Mucosa of rectum (tissue), 2 donors: ENCODE measurements around the gene CENPK.
"Not testable (repeated sequence)": the region's sequence is repeated elsewhere in the genome, so short reads cannot be mapped to it uniquely, and the experiment has no call there.

ENCODE experiments used
- H3K27ac ChIP-seq, 2 donors: one replicate each; pipeline ENCODE4 v1.7.0; 2013; ENCODE audit warnings: inconsistent platforms in 2 of 2, low read depth in 2 of 2, low read length in 2 of 2
- H3K27me3 ChIP-seq, 2 donors: one replicate each; pipeline ENCODE4 v1.7.0; 2013; ENCODE audit warnings: low read length in 2 of 2; ENCODE audit not compliant: control insufficient read depth in 2 of 2, insufficient read depth in 2 of 2
- H3K36me3 ChIP-seq, 2 donors: one replicate each; pipeline ENCODE4 v1.7.0; 2013; ENCODE audit warnings: low read length in 2 of 2; ENCODE audit not compliant: control insufficient read depth in 2 of 2, insufficient read depth in 2 of 2
- H3K4me1 ChIP-seq, 2 donors: one replicate each; pipeline ENCODE4 v1.7.0; 2013; ENCODE audit warnings: low read length in 2 of 2, mild to moderate bottlenecking in 1 of 2; ENCODE audit not compliant: control insufficient read depth in 2 of 2, insufficient read depth in 2 of 2
- H3K4me3 ChIP-seq, 2 donors: one replicate each; pipeline ENCODE4 v1.7.0; 2013; ENCODE audit warnings: low read length in 2 of 2
- H3K9ac ChIP-seq, 2 donors: one replicate each; pipeline ENCODE4 v1.7.0; 2013; ENCODE audit warnings: low read length in 2 of 2, low read depth in 1 of 2, mild to moderate bottlenecking in 1 of 2
- H3K9me3 ChIP-seq, 2 donors: one replicate each; pipeline ENCODE4 v1.7.0; 2013; ENCODE audit warnings: low read length in 2 of 2; ENCODE audit not compliant: control insufficient read depth in 2 of 2
- donor health status: healthy.
- donor health status: Normal muscosa, but diverticular disease.

Gene CENPK, protein sequence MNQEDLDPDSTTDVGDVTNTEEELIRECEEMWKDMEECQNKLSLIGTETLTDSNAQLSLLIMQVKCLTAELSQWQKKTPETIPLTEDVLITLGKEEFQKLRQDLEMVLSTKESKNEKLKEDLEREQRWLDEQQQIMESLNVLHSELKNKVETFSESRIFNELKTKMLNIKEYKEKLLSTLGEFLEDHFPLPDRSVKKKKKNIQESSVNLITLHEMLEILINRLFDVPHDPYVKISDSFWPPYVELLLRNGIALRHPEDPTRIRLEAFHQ

DNA sequence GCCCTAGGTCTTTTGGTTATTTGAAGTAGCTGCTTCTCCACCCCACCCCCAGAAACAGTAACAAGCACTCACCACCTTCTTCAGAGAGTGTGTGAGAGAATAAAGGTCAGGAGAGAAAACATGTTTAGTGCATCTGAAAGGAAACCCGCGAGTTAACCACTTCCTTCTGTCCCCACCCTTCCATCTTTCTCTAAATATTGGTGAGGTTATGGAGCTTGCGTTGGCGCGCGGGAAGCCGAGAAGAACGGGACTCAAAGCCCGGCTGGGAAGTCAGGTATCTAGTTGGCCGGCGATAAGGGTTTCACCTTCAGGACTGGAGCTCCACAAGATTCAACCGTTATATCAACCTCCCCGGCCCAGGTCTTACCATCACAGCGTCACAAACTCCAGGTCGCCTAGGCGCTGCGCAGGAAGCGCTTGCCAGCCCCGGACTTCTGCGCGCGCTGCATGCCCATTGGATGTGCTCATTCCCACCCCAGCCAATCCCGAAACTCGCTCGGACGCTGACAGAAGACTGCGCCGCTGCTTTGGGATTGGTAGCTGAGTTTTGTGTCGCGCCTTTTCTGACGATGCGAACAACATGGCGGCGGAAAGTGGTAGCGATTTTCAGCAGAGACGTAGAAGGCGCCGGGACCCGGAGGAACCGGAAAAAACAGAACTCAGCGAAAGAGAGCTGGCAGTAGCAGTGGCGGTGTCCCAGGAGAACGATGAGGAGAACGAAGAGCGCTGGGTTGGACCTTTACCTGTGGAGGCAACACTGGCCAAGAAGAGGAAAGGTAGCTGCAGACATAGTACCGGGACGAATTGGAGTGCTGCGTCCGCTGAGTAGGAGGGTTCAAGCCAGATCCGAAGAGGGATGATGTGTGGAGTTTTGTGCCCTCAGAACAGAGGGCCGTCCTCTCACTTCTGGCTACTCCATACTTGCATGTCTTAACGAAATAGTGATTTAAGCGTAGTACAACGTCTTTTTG lies at the start of gene CENPK, which contains the start of gene PPWD1:
TSS of gene CENPK (minus strand) at position 438 of the 971 bp plus-strand sequence. CDS start 8,261 bp downstream, outside the sequence.
TSS of gene PPWD1 (plus strand) at position 566 of the 971 bp plus-strand sequence. CDS start at position 581, 15 bp downstream.
- H3K27me3 ChIP-seq: no peaks in the 10 kb centered on the region
- peak within 1 kb of the TSS; percentile 88 to 99 for H3K4me3 ChIP-seq
- H3K27ac ChIP-seq: peak within 1 kb of the TSS; percentile 94 to 95
- H3K36me3 ChIP-seq: peaks cover 0 to 5% of the 10 kb centered on the region in 2 donors
- peaks cover 16 to 21% of the 10 kb centered on the region in 2 donors for H3K4me1 ChIP-seq
- H3K9ac ChIP-seq: peak within 1 kb of the TSS; percentile 73 to 96
- no peaks in the 10 kb centered on the region for H3K9me3 ChIP-seq

DNA sequence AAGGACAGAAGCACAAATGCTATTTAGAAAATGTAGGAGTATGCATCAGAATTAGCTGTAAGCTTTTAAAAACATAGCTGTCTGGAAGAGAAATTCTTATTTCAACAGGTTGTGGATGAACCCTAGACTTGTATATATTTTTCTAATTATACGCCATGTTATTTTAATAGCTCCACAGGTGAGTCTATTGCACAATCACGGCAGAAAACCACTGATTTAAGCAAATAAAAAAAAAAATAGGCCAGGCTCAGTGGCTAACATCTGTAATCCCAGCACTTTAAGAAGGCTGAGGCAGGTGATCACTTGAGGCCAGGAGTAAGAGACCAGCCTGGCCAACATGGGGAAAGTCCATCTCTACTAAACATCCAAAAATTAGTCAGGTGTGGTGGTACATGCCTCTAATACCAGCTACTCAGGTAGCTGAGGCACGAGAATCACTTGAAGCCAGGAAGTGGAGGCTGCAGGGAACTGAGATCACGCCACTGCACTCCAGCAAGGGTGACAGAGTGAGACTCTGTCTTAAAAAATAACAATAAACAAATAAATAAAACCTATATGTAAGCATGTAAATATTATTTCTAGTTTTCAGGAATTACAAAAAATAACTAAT lies 49.4 kb upstream of the CENPK start:
- Histone ChIP-seq H3K27ac (no peak overlapping the region), H3K4me1 (no peaks in the 10 kb centered on the region), H3K9ac (no peak overlapping the region), H3K27me3 (no peaks in the 10 kb centered on the region), H3K4me3 (no peak overlapping the region), H3K36me3 (peaks cover 48 to 59% of the 10 kb centered on the region in 2 donors), H3K9me3 (no peaks in the 10 kb centered on the region)

DNA sequence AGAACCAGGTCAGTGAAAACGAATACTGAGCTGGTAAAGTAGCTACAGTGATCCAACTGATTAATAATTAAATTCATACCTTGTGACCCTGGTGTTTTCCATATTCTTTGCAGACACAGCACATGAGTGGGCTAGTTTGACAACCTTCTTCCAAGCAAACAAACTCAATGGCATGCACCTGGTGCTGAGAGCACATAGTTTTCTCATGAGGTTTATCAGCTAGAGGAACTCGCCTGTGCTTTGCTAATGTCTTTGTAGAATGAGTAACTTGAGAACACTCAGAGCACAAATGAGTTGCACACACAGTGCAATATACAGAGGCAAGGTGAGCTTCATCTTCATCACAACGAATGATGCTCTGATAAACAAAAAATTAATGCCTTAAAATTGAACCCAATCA lies 48.6 kb upstream of the CENPK start:
- no peak overlapping the region for H3K4me3 ChIP-seq
- no peaks in the 10 kb centered on the region for H3K27me3 ChIP-seq
- no peaks in the 10 kb centered on the region for H3K9me3 ChIP-seq
- no peak overlapping the region for H3K9ac ChIP-seq
- H3K36me3 ChIP-seq: peaks cover 56 to 67% of the 10 kb centered on the region in 2 donors
- no peaks in the 10 kb centered on the region for H3K4me1 ChIP-seq
- no peak overlapping the region for H3K27ac ChIP-seq

DNA sequence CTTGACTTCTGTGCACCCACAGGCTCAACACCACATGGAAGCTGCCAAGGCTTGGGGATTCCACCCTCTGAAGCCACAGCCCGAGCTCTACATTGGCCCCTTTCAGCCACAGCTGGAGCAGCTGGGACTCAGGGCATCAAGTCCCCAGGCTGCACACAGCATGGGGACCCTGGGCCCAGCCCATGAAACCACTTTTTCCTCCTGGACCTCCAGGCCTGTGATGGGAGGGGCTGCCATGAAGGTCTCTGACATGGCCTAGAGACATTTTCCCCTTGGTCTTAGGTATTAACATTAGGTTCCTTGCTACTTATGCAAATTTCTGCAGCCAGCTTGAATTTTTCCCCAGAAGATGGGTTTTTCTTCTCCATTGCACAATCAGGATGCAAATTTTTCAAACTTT lies 38.8 kb upstream of the CENPK start:
- H3K36me3 ChIP-seq: peaks cover 56 to 58% of the 10 kb centered on the region in 2 donors

DNA sequence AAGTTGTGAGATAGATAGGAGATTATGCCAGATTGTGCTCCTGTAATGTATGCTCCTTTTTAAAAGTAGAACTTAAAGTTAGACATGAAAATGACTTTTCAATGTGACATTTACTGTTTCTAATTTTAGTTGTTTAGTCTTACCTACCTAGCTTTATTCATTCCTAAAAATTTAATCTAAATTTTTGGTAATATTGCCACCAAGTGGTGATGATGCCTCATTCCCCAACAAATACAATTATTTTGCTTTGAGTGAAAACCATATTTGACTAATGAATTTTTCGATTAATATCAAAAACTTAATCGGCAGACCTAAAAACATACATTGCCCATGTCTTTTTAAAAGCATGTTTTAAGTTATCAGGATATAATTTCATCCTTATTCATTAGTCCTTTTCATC lies 25.7 kb upstream of the CENPK start:
- Histone ChIP-seq H3K9ac (no peak overlapping the region), H3K4me3 (no peak overlapping the region), H3K27ac (no peak overlapping the region), H3K27me3 (no peaks in the 10 kb centered on the region), H3K4me1 (no peaks in the 10 kb centered on the region), H3K9me3 (no peaks in the 10 kb centered on the region), H3K36me3 (peaks cover 56 to 64% of the 10 kb centered on the region in 2 donors)

More for the DNA sequence above, 38.8 kb upstream of the CENPK start:
- not testable (repeated sequence) for H3K4me1 ChIP-seq, H3K9ac ChIP-seq, H3K4me3 ChIP-seq, H3K27ac ChIP-seq, H3K27me3 ChIP-seq, H3K9me3 ChIP-seq

DNA sequence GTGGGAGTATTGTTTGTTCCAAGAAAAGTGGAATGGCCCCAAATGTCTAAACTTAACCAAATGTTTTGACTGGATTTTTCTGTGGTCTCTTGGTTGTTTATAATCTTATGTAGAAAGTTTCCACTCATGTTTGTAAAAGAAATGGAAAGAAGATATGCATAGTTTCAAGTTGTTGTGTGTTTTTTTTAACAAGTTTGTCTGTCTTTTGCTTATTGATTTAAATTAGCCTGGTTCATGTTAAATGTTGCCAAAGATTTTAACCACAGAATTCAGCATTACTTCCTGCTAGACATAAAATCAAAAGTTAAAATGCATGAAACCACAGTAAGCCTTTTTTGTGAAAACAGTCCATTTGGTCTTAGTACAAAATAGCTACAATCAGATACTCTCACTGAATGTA lies 14.2 kb upstream of the CENPK start:
- Histone ChIP-seq H3K9me3 (no peaks in the 10 kb centered on the region), H3K9ac (no peak overlapping the region), H3K4me3 (no peak overlapping the region), H3K27me3 (no peaks in the 10 kb centered on the region), H3K4me1 (no peaks in the 10 kb centered on the region), H3K36me3 (peaks cover 20 to 46% of the 10 kb centered on the region in 2 donors), H3K27ac (no peak overlapping the region)

DNA sequence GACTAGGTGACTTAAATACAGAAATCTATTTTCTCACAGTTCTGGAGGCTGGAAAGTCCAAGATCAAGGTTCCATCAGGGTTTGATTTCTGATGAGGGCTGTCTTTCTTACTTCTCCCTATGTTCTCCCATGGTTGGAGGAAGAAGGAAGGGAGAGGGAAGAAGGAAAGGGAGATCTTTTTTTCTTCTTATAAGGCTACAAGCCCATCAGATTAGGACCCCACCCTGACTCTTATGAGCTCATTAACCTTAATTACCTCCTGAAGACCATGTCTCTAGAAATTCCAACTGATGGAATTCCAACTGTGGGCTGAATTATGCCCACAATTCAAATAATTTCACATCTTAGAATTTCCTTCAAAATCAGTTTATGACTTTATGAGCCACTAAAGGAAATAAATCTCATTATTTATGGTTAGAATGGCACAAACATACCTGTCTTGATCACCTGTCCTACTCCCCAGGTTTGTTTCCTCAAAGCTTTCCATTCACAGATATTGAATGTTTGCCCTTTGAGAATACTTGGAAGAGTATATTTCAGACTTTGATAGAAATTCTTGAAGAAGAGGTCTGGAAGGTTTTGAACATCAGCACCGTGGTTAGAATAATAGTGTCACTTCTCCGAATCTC lies 7.7 kb upstream of the CENPK start:
- no peaks in the 10 kb centered on the region for H3K4me1 ChIP-seq
- H3K9ac ChIP-seq: no peak overlapping the region
- H3K27me3 ChIP-seq: no peaks in the 10 kb centered on the region
- no peak overlapping the region for H3K27ac ChIP-seq
- peaks cover 16 to 28% of the 10 kb centered on the region in 2 donors for H3K36me3 ChIP-seq
- H3K9me3 ChIP-seq: no peaks in the 10 kb centered on the region
- no peak overlapping the region for H3K4me3 ChIP-seq

DNA sequence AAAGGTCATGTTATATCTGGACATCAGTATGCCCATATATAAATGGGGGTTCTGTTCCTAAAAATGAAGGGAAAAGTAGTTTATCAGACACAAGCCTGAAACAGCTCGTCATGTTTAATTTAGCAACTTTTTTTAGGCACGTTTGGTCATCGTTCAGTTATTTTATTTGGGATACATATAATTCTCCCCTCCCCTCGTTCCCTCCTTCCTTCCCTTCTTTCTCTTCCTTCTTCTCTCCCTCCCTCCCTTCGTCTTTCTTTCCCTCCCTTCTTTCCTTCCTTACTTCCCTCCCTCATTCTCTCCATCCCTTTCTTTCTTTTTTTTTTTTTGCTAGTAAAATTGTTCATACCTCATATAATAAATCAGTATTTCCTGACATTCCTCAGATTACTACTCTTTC lies 3.5 kb upstream of the CENPK start:
- H3K27me3 ChIP-seq: no peaks in the 10 kb centered on the region
- H3K9ac ChIP-seq: no peak overlapping the region
- peaks cover 16 to 21% of the 10 kb centered on the region in 2 donors for H3K4me1 ChIP-seq
- no peak overlapping the region for H3K4me3 ChIP-seq
- peaks cover 2 to 10% of the 10 kb centered on the region in 2 donors for H3K36me3 ChIP-seq
- no peak overlapping the region for H3K27ac ChIP-seq
- H3K9me3 ChIP-seq: no peaks in the 10 kb centered on the region

DNA sequence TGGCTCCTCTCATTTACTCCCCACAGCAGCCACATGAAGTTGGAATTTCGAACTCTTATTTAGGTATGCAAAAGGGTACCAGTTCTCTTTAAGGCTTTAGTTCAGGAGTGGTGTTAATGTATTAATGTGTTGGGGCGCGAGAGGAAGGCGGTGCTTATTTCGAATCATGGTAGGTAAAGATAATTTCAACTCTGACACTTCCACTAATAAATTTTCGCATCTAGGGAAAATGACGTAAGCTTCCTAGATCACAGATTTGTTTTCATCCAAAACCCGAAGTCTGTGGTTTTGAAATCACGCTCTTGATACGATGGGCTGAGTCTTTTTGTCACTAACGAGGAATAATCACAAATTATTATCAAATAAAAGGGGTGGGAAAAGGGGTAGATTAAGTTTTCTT lies 809 bp upstream of the CENPK start:
- H3K4me3 ChIP-seq: peak overlapping the region; percentile 88 to 99
- H3K4me1 ChIP-seq: peaks cover 16 to 21% of the 10 kb centered on the region in 2 donors
- peak overlapping the region; percentile 94 to 95 for H3K27ac ChIP-seq
- peak overlapping the region; percentile 73 to 96 for H3K9ac ChIP-seq
- H3K27me3 ChIP-seq: no peaks in the 10 kb centered on the region
- H3K36me3 ChIP-seq: peaks cover 2 to 7% of the 10 kb centered on the region in 2 donors
- H3K9me3 ChIP-seq: no peaks in the 10 kb centered on the region
